ENCODE data around the gene OSBP2.

DNA sequence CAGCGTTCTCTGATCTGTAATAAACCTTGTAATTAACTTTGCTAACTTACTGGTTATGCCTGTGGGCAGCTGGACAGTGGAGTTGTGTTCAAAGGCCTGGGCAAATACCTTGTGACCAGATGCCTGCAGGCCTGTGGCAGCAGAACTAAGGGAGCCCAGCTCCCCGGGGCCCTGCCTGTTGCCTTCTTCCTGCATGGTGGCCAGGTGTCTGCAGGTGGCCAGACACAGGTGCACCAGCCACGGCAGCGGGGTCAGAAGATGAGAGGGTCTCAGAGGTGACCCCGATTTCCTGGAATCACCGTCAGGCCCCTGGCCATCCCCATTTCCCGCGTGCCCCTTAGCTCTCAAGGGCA, 127.2 kb downstream of the OSBP2 start:
- TF ChIP-seq, protein P1, sequence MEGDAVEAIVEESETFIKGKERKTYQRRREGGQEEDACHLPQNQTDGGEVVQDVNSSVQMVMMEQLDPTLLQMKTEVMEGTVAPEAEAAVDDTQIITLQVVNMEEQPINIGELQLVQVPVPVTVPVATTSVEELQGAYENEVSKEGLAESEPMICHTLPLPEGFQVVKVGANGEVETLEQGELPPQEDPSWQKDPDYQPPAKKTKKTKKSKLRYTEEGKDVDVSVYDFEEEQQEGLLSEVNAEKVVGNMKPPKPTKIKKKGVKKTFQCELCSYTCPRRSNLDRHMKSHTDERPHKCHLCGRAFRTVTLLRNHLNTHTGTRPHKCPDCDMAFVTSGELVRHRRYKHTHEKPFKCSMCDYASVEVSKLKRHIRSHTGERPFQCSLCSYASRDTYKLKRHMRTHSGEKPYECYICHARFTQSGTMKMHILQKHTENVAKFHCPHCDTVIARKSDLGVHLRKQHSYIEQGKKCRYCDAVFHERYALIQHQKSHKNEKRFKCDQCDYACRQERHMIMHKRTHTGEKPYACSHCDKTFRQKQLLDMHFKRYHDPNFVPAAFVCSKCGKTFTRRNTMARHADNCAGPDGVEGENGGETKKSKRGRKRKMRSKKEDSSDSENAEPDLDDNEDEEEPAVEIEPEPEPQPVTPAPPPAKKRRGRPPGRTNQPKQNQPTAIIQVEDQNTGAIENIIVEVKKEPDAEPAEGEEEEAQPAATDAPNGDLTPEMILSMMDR (IDR thresholded peaks at IDR 0.05) = no peak
- TF ChIP-seq POLR2A (IDR thresholded peaks at IDR 0.05) (no peak), POLR2AphosphoS5 (IDR thresholded peaks at IDR 0.05) (no peak)

All from breast epithelium (tissue), 3 donors.